Lung microvascular endothelial cell (primary cell): ENCODE measurements around the gene TPRG1L. TPM values are rescaled to one million over a fixed set of nuclear protein-coding genes. Genes with fewer than 3 reads are reported as not detected.
"Not testable (repeated sequence)": the region's sequence is repeated elsewhere in the genome, so short reads cannot be mapped to it uniquely, and the experiment has no call there.

Source experiments
- DNase-seq, 2 donors: peaks; one replicate each; pipeline versions ENCODE4 v3.0.0 to v3.0.0-alpha.2; 2010; ENCODE audit warnings: low read depth in 2 of 2
- total RNA-seq: library from RNA; depleted of rRNA; stranded (reverse); fragments of >200 nt; gene quantifications from 2 replicates; pipeline ENCODE4 v1.2.1, GENCODE V29; 2014

The TPRG1L gene
- 26.2 and 28.6 TPM in 2 replicates for total RNA-seq

- peak; percentile 97 for DNase-seq
Measured at GRCh38 chr1:3624200-3625136, at the start of gene TPRG1L. TPRG1L (plus strand) TSS chr1:3625015; CDS start chr1:3625073, 58 bp downstream.

GRCh38 chr1:3575515-3575914 is 49.3 kb upstream of the TPRG1L start:
- DNase-seq = not testable (repeated sequence)

- DNase-seq = no peak
Measured at GRCh38 chr1:3575993-3576392, 48.8 kb upstream of the TPRG1L start.

GRCh38 chr1:3577300-3577699 is 47.5 kb upstream of the TPRG1L start:
- no peak for DNase-seq

- DNase-seq = peak in 1 of 2 donors; percentile 51
Measured at GRCh38 chr1:3577711-3578432, 46.9 kb upstream of the TPRG1L start.

- DNase-seq = no peak
Measured at GRCh38 chr1:3578433-3578805, 46.4 kb upstream of the TPRG1L start.

- no peak for DNase-seq
Measured at GRCh38 chr1:3578906-3579305, 45.9 kb upstream of the TPRG1L start.

GRCh38 chr1:3579626-3580025 is 45.2 kb upstream of the TPRG1L start:
- no peak for DNase-seq

GRCh38 chr1:3580231-3580630 is 44.6 kb upstream of the TPRG1L start:
- DNase-seq = no peak

- DNase-seq = peak in 1 of 2 donors; percentile 47
Measured at GRCh38 chr1:3581296-3582036, 43.3 kb upstream of the TPRG1L start.

- not testable (repeated sequence) for DNase-seq
Measured at GRCh38 chr1:3583751-3584150, 41.1 kb upstream of the TPRG1L start.

- DNase-seq = no peak
Measured at GRCh38 chr1:3584915-3585314, 39.9 kb upstream of the TPRG1L start.

GRCh38 chr1:3585353-3585868 is 39.4 kb upstream of the TPRG1L start:
- DNase-seq = not testable (repeated sequence)

- no peak for DNase-seq
Measured at GRCh38 chr1:3585940-3586568, 38.8 kb upstream of the TPRG1L start.

- no peak for DNase-seq
Measured at GRCh38 chr1:3586986-3587759, 37.6 kb upstream of the TPRG1L start.

GRCh38 chr1:3588395-3588794 is 36.4 kb upstream of the TPRG1L start:
- DNase-seq = peak in 1 of 2 donors; percentile 49

- DNase-seq = peak; percentile 44 to 71
Measured at GRCh38 chr1:3590139-3590763, 34.6 kb upstream of the TPRG1L start.

GRCh38 chr1:3590951-3591865 is 33.6 kb upstream of the TPRG1L start:
- peak in 1 of 2 donors; percentile 51 for DNase-seq

GRCh38 chr1:3593334-3593733 is 31.5 kb upstream of the TPRG1L start:
- no peak for DNase-seq
